Ammon's horn (tissue), 1 donor: ENCODE measurements around the gene RPP40.
A peak's percentile ranks its signal among the peaks of the same experiment; 100 is the strongest.
"Not testable (repeated sequence)": the region's sequence is repeated elsewhere in the genome, so short reads cannot be mapped to it uniquely, and the experiment has no call there.

ENCODE experiments used
- DNase-seq: peaks from one replicate; pipeline ENCODE4 v3.0.0-alpha.2; 2016; ENCODE audit warnings: low spot score

The RPP40 gene, protein sequence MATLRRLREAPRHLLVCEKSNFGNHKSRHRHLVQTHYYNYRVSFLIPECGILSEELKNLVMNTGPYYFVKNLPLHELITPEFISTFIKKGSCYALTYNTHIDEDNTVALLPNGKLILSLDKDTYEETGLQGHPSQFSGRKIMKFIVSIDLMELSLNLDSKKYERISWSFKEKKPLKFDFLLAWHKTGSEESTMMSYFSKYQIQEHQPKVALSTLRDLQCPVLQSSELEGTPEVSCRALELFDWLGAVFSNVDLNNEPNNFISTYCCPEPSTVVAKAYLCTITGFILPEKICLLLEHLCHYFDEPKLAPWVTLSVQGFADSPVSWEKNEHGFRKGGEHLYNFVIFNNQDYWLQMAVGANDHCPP

DNA sequence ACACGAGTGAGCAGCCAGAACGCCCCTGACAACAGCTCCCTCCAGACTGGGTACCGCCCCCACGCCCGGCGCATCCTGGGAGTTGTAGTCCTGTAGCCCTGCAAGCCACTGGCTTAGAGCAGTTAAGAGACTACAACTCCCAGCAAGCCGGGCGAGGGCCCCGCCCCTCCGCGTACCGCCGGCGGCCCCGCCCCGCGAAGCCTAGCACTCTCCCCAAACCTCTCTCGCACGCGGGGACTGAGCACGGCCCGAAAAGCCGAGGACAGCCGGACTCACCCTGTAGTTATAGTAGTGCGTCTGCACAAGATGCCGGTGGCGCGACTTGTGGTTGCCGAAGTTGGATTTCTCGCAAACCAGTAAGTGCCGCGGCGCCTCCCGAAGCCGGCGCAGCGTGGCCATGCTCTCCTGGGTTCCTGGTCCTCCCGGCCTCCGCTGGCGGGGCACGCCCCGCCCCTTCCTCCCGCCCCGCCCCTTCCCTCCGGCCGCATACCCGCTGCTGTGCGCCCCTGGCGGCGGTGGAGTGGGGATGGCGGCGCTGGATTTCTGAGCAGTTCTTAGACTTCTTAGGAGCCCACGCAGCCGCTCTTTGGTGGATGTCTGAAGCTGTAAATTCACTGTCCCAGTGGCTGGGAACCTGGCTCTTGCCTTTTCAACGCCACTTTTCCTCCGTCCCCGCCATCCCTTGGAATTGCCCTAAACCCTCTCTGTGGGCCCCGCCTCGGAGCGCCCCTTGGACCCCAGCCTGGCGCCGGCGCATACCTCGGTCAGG lies at the start of gene RPP40:
TSS of gene RPP40 (minus strand) at position 434 of the 769 bp plus-strand sequence. CDS start at position 399, 35 bp downstream.
- DNase-seq, result peak; percentile 97

DNA sequence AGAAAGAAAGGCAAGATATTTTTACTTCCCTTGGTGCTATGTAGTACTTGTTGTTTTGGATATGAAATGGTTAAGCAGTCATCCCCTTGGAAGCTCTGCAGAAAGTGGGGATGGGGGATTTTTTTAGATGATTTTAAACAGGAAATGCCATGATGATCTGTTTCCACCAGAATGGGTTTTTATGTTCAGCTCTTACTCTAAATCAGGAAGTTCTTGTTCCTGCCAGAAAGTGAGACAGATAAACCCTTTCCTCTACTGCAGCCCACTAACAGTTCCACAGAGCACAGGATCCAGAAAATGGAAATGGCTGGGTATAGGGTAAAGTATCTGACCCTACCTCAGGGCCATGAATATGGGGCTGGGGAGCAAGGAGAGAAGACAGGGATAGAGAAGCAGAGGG lies 49.2 kb upstream of the RPP40 start:
- DNase-seq, result no peak

DNA sequence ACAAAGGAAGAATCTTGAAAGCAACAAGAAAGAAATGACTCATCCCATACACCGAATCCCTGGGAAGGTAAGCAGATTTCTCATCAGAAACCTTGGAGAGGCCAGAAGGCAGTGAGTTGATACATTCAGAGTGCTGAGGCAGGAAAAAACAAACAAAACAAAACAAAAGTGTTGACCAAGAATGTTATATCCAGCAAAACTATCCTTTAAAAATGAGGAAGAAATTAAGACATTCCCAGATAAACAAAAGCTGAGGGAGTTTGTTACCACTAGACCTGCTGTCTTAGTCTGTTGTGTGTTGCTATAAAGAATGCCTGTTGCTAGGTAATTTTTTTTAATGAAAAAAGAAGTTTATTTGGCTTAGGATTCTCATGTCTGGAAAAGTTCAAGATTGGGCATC lies 47.6 kb upstream of the RPP40 start:
- no peak for DNase-seq

DNA sequence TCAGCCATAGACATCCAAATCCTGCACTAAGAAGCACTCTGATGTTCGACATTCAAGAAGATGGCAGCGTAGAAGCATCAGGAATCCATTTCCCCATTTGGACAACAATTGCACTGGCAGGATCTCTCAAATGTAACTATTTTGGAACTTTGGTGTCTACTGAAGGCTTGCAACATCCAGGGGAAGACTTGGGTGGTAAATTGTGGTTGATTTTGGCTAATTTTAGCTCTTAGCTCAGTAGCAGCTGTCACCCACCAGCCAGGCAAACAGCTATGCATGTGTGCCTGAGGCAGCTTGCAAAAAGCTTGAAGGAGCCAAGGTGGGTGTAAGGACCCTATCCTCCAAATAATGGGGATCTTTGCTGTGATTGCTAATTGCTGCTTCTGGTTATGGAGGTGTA lies 46.2 kb upstream of the RPP40 start:
- DNase-seq, result no peak

DNA sequence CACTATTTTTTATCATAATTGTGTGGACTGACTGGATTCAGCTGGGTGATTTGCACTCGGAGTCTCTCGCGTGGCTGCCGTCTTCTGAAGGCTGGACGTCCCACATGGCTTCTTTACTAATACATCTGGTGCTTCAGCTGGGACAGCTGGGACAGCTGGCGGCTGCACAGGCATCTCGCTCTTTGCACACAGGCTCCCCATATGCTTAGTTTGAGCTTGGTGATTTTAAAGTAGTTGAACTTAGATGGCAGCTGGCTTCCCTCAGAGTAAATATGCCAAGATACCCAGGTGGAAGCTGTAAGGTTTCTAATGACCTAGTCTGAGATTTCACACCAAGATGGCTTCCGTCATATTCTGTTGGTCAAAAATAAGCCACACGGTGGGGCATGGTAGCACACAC lies 42.6 kb upstream of the RPP40 start:
- DNase-seq, result no peak

DNA sequence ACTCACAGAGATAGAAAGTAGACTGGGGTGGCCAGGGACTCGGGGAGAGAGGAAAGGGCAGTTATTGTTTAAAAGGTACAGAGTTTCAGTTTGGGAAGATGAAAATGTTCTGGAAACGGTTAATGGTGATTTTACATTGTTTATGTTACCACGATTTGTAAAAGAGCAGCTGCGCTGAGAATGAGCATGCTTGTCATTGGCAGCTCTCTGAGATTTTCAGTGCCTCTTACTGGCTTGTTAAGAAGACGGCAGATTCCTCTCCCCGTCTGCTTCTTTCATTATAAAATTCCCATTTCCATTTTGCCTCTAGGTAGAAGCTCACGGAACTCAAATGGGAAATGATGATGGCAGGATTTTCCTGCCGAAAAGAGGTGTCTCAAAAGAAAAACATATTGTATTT lies 41.6 kb upstream of the RPP40 start:
- no peak for DNase-seq

DNA sequence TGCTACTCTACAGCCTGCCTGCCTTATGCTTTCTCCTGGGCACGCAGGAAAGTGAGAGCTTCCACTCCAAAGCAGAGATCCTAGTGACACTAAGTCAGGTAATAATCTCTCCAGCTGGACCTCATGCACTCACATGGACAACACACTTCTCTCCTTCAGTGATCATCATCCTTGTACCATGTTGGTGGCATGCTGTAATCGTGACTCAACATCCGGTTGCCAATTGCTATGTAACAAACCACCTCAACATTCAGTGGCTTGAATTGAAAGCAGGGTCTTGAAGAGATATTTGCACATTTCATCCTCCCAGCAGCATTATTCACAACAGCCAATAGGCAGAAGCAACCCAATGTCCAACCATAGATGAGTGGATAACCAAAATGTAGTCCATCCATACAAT lies 41.0 kb upstream of the RPP40 start:
- no peak for DNase-seq

DNA sequence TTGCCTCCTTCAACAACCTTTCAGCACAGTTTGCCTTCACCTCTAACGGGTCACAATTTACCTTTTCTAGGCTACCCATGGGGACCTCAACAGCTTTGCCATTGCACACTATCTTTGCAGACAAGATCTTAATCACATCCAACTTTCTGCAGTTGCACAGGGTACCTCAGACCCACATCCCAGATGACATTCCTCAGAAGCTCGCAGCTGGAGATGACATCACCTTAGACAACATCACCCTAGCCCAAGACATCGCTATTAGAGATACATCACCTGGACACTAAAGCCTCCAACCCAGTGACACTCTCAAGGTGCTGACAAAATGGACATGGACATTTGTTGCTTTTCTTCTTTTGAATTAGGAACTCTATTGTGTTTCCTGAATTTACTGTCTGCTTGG lies 38.6 kb upstream of the RPP40 start:
- DNase-seq, result no peak

DNA sequence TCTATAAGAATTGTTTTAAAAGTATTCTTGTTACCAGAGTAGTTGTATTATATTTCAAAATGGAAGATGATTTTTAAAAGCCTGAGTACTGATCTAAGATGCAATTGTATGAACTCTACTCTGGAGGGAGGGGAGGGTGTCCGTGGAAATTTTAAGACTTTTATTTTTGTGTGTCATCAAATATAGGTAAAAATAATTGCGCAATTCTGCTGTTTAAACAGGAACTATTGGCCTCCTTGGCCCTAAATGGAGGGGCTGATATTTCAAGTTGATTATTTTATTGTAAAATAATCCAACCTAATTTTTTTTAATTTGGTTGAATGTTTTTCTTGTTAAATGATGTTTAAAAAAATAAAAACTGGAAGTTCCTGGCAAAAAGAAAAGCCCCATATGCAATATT lies 38.1 kb upstream of the RPP40 start:
- DNase-seq, result no peak

DNA sequence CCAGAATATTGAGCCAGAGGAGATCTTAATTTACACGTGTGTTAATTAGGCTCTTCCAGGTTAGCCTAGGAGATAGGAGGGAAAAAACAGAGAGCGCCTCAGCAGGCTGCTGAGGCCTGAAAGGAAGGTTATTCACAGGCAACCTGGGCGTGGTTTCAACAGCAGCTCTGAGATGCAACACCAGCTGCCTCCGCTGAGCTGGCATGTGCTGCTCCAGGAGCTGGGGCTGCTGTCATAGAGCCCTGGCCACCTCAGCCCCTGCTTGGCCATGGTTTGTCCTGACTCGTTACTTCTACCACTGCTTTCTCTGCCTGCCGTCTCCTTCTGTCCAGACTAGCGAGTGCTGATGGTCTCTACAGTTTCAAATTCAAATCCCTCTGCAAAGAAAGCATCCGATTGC lies 32.4 kb upstream of the RPP40 start:
- no peak for DNase-seq

DNA sequence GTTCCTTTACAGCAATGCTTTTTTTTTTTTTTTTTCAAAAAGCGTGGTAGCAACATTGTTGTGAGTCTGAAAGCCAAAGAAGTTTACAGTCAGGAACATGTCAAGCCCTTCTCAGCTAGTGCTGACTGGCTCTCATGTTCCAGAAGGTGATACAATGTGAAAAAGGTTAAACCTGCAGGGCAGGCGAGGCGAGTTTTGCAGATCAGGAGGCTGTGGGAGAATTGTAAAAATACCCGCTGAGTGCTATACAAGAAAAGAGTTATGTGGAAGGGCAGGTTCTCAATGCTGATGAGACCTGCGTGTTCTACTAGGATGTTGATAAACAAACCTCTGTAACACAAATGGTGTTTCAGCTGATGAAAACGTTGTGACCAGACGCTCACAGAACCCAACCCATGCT lies 30.9 kb upstream of the RPP40 start:
- DNase-seq, result no peak

DNA sequence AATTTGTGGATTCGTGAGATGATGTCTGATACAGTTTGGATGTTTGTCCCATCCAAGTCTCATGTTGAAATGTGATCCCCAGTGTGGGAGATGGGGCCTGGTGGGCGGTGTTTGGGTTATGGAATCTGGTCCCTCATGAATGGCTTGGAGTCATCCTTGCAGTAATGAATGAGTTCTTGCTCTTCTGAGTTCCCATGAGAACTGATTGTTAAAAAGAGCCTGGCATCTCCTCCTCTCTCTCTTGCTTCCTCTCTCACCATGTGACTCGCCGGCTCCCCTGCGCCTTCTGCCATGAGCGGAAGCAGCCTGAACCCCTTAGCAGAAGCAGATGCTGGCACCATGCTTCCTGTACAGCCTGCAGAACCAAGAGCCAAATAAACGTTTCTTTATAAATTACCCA lies 30.5 kb upstream of the RPP40 start:
- peak; percentile 76 for DNase-seq

DNA sequence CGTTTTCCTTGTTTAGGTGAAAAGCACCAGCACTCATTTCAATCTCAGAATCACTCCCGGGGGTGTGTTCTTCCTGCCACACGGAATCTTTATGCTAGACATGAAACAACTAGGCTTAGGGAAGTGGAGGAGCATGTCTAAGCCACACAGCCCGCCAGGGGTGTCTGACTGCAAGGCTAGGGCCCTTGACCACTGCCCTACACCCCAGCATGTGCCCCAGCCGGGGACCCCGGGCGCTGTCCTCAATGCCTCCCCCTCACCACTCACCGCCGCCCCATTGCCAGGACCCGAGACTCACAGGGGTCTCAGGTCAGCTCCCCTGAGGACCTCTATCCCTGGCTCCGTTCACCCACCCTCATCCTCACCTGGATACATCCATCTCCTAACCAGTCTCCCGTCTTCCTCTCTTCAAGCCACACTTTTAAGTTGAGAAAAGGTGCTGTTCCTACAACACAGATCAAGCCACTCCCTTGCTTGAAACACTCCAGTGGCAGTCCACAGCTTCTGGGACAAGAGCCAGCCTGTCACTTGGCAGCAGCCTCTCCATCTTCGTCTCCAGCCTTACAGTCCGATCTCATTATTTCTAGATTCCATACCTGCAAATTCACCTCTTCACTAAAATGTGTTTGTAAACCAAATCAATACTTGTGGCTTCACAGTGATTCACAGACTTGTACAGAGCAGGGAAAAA lies 29.5 kb upstream of the RPP40 start:
- DNase-seq, result not testable (repeated sequence)

DNA sequence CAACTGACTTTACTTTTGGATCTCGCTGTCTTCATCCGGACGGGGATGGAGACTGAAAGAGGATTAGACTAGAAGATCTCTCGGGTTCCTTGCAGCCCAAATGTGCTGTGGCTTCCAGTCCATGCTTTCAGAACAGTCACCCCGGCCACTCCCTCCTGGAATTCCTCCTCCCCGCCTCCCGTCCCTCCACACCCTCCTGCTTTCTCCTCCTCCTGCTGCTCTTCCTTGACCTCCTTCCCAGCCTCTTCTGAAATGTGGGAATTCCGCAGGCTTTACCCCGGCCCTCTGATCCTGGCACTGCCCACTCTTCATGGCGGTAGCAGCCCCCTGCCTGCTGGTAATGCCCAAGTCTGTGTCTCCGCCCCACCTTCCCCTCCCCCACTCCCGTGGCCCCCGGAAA lies 28.9 kb upstream of the RPP40 start:
- not testable (repeated sequence) for DNase-seq

DNA sequence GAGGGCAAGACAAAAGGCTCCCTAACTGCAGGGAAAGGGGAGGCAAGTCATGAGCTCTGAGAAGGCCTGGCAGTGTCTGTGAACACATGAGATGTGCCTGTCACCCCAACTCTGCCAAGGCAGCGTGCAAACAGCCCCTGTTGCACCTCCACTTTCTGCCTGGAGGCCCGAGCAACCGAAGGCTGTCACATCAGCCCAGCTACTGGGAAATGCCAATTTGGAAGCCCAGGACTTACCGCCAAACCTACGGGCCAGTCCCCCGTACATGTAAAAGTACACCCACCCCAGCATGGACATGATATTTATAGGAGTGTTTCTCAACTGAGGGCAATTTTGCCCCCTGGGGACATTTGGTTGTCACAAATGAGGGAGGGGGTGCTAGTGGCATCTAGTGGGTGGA lies 27.3 kb upstream of the RPP40 start:
- no peak for DNase-seq

DNA sequence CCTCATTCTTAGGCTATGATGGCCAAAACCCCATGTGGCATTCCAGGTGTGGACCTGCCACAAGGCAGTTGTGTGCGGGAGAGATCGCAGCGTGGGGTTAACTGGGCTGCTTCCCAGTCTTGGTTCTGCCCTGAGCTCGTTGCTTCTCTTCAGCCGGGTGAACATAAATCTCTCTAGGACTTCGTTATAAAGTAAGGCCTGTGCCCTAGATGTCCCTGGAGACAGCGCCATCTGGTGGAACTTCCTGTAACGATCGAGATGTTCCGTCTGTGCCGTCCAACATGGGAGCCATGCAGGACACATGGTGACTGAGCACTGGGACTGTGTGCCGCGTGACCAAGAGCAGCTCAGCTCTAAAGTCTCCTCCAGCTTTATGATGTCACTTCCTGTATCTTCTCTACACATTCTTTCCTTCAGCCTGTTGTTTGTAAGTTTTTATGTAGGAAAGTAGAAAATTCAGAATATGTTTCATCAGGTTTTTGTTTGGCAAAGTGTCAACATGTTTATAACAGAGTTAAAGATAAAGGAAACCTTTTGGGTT lies 26.8 kb upstream of the RPP40 start:
- peak; percentile 80 for DNase-seq

DNA sequence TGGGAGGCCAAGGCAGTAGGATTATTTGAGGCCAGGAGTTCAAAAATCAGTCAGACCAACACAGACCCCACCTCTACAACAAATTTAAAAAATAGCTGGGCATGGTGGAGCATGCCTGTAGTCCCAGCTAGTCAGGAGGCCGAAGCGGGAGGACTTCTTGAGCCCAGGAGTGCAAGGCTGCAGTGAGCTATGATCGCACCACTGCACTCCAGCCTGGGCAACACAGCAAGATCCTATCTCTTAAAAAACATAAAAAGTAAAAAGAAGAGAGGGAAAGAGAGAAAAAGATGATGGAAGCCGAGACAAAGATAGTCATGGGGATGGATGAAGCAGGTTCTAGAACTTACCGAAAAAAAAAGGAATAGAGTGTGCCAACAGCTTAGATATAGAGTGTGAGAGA lies 25.8 kb upstream of the RPP40 start:
- no peak for DNase-seq

DNA sequence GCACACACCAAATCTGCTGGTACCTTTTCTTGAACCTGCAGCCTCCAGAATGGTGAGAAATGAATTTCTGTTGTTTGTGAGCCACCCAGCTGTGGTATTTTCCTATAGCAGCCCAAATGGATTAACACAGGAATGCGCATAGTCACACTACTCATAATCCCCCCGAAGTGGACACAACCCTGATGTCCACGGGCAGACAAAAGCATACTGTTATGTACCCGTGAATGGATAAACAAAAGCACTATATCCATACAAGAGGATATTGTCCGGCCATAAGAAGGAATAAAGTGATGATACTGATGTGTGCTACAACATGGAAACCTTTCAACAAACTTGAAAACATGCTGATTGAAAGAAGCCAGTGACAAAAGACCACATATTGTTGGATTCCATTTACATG lies 25.1 kb upstream of the RPP40 start:
- no peak for DNase-seq

DNA sequence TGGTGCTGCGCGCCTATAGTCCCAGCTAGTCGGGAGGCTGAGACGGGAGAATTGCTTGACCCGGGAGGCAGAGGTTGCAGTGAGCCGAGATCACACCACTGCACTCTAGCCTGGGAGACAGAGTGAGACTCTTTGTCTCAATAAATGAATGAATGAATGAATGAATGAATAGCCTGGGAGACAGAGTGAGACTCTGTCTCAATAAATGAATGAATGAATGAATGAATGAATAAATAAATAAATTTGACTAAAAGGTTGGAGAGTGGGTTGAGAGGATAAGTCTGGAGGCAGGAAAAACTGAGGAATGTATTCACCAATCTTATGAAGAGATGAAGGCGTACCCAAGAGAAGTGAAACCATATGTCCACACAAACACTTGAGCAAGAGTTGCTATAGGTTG lies 24.5 kb upstream of the RPP40 start:
- DNase-seq, result no peak

DNA sequence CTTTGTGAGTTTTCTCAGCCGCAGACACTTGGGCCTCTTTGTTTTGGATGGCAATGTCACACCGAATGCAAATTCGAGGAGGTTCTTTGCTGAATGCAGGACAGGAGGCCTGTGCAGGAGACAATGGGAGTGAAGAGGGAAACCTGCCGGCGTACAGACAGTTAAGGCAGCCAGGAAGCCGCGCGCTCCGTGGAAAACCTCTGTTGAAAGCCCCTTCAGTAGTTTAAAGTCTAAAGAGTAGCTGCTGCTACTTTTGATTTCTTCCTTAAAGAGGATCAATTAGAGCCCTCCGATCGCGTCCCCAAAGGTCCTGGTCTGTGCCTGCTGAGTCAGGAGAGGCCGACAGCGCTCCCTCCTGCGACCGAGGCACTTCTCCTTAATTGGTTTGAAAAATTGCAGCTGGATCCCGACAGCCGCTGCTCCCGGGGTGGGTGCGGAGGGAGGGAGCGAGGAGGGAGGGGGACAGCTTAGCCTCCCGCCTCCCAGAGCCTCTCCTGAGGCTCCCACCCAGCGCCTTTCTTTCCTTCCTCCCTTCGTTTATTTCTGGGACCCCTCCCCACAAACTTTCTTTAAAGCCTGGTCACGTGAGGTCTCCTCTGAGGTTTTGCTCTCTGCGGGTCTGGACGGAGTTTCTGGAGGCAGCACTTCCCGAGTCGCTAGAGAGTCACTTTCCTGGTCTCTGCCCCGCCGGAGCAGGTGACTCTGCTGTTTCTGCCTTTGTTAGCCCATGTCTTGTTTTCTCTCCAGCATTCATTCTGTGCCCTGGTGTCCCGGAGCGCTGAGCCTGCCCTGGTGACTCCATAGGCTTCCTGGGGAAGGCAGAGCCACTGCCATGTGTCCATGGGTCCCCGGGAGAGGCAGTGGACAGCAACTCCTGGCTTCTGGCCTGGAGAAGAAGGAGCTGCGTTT lies 22.3 kb upstream of the RPP40 start:
- DNase-seq, result peak; percentile 49

DNA sequence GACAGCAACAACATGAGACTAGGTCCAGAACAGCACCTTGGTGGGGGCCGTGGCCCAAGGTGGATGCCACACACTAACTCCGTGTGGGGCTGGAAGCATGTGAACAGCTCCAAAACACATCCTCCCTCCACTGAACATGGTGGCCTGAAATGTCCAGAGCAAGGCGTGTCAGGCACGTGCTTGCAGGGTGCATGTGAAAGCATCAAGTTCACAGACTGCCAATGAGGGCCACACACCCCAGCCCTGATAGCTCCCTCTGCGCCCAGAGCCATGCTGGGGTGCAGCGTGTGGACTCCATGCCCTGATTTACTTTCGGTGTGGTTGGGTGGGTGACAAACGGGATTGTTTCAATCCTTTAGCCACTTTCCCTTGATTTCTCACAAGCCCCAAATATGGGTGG lies 20.1 kb upstream of the RPP40 start:
- DNase-seq, result no peak

DNA sequence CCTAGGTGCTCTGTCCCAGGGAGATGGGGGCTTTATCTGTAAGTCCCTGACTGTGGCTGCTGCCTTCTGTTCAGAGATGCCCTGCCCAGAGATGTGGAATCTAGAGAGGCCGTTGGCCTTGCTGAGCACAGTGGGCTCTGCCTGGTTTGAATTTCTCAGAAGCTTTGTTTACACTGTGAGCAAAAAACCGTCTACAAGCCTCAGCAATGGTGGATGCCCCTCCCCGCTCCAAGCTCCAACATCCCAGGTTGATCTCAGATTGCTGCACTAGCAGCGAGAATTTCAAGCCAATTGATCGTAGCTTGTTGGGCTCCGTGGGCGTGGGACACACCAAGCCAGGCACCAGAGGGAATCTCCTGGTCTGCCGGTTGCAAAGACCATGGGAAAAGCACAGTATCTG lies 16.3 kb upstream of the RPP40 start:
- DNase-seq, result no peak
